Calu3 (cell line): ENCODE results near the gene OPCML. TPM values are rescaled to one million over a fixed set of nuclear protein-coding genes. Genes with fewer than 3 reads are reported as not detected.

Source experiments
- BruUV-seq: library from RNA; stranded (reverse); fragments of 400-500 nt; replicated peaks from 2 replicates; lab custom pipeline; 2021; lab: Mats Ljungman, UMichigan
- CTCF ChIA-PET: fragments of 300-600 bp; sonication (Branson Sonifier 250); formaldehyde crosslinking; loops from one replicate; lab custom pipeline; 2022; ENCODE audit warnings: antibody characterized with exemption; lab: Charles Lee
- DNase-seq: peaks from one replicate; pipeline ENCODE4 v3.0.0; 2022
- H3K27ac Mint-ChIP-seq: one replicate; pipeline ENCODE4 v1.8.0; 2022; ENCODE audit warnings: mixed read lengths; ENCODE audit not compliant: unreplicated experiment
- H3K27me3 Mint-ChIP-seq: one replicate; pipeline ENCODE4 v1.8.0; 2022; ENCODE audit warnings: mixed read lengths; ENCODE audit not compliant: unreplicated experiment
- H3K36me3 Mint-ChIP-seq: one replicate; pipeline ENCODE4 v1.8.0; 2022; ENCODE audit warnings: mild to moderate bottlenecking, moderate library complexity, mixed read lengths; ENCODE audit not compliant: insufficient read depth, unreplicated experiment
- H3K4me1 Mint-ChIP-seq: one replicate; pipeline ENCODE4 v1.8.0; 2022; ENCODE audit warnings: mild to moderate bottlenecking, low read depth, mixed read lengths; ENCODE audit not compliant: unreplicated experiment
- H3K4me3 Mint-ChIP-seq: one replicate; pipeline ENCODE4 v1.8.0; 2022; ENCODE audit warnings: mild to moderate bottlenecking, low read depth, moderate library complexity, mixed read lengths; ENCODE audit not compliant: unreplicated experiment
- H3K9me3 Mint-ChIP-seq: one replicate; pipeline ENCODE4 v1.8.0; 2022; ENCODE audit warnings: low read depth, mixed read lengths; ENCODE audit not compliant: unreplicated experiment
- intact Hi-C: fragments of 100-400 bp; cut with micrococcal nuclease; formaldehyde crosslinking; loops from one replicate; pipeline ENCODE4 v1.10.0; 2022; ENCODE audit not compliant: unreplicated experiment
- total RNA-seq: library from RNA; stranded (reverse); gene quantifications from 2 replicates; pipeline ENCODE4 v1.2.3, GENCODE V29; 2022
- TF ChIP-seq, protein P1 (sequence below): fragments of 200-600 bp; IDR thresholded peaks from one replicate; pipeline ENCODE4 v1.8.0; 2022; ENCODE audit warnings: antibody characterized with exemption; ENCODE audit not compliant: unreplicated experiment

The OPCML gene
- total RNA-seq, 1 experiment from 2014 or later, result not detected

GRCh38 chr11:132793831-132794230 lies 738.5 kb downstream of the OPCML start:
- H3K27me3 Mint-ChIP-seq, result no peaks in the 10 kb centered on the region
- no peak for DNase-seq
- H3K4me3 Mint-ChIP-seq, result no peak overlapping the region
- H3K4me1 Mint-ChIP-seq, result no peaks in the 10 kb centered on the region
- intact Hi-C loops, result no loop called here
- TF ChIP-seq, protein P1, sequence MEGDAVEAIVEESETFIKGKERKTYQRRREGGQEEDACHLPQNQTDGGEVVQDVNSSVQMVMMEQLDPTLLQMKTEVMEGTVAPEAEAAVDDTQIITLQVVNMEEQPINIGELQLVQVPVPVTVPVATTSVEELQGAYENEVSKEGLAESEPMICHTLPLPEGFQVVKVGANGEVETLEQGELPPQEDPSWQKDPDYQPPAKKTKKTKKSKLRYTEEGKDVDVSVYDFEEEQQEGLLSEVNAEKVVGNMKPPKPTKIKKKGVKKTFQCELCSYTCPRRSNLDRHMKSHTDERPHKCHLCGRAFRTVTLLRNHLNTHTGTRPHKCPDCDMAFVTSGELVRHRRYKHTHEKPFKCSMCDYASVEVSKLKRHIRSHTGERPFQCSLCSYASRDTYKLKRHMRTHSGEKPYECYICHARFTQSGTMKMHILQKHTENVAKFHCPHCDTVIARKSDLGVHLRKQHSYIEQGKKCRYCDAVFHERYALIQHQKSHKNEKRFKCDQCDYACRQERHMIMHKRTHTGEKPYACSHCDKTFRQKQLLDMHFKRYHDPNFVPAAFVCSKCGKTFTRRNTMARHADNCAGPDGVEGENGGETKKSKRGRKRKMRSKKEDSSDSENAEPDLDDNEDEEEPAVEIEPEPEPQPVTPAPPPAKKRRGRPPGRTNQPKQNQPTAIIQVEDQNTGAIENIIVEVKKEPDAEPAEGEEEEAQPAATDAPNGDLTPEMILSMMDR, result no peak
- no peak overlapping the region for H3K27ac Mint-ChIP-seq
- no TSS peak for BruUV-seq
- H3K9me3 Mint-ChIP-seq, result peaks cover 11% of the 10 kb centered on the region
- CTCF ChIA-PET, result no interaction called here
- no peaks in the 10 kb centered on the region for H3K36me3 Mint-ChIP-seq

DNA sequence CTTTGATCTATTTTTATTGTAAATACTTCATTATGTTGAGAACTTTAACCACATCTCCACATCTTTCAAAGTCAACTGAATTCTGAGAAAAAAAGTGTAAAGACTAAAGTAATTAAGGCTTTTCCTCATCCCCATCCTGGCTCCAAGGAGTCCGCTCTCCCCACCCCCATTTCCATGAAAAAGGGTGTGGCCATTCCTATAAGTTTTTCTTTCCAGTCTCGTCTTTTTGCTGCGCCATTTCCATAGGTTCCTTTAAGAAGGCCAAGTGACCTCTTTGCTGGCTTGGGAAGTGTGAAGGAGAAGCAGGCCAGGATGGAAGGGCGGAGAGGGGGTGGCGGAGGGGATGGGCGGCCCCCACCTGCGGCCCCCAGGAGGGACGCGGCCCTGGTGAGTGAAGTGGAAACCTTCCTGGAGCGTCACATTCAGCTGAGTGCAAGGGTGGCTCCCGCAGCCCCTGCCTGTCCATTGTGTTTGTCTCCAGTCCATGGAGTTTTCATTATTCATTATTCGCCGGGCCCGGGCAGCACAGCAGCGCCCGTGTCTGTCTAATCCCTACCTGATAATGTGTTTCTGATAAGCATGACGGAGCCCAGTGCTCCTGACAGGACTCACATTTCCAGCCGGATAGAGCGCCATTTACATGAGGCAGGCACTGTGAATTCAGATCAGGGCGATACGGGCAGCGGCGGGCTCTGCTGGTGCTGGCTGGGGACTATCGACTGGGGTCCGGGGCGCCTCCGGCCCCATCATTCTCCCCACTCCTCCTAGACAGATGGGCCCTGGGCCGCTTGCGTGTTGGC lies 739.8 kb downstream of the OPCML start:
- intact Hi-C loops, result no loop called here
- Mint-ChIP-seq H3K4me1 (no peaks in the 10 kb centered on the region), H3K9me3 (peaks cover 11% of the 10 kb centered on the region), H3K4me3 (no peak overlapping the region), H3K27me3 (no peaks in the 10 kb centered on the region), H3K27ac (no peak overlapping the region), H3K36me3 (no peaks in the 10 kb centered on the region)
- CTCF ChIA-PET, result no interaction called here
- no TSS peak for BruUV-seq
- TF ChIP-seq, protein P1, result no peak
- no peak for DNase-seq

DNA sequence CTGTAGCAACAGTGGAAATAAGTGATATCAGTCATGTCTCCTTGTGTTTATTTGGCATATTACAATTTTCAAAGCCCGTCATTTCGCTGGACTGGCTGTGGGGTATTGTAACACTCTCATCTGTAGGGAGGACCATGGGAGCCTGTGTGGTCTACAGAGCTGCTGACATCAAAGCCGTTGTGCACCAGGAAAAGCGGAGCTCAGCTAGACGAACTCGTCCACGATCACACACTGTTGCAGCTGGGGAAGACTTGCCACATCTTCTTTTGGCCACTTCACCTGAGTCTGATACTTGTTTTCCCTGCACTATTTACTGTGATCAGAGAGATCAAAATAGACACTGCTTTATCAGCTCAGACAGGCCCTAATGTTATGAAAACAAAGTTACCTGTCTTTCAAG lies 741.3 kb downstream of the OPCML start:
- DNase-seq, result no peak
- Mint-ChIP-seq H3K9me3 (peaks cover 15% of the 10 kb centered on the region), H3K4me3 (no peak overlapping the region), H3K4me1 (no peaks in the 10 kb centered on the region), H3K27ac (no peak overlapping the region), H3K27me3 (no peaks in the 10 kb centered on the region), H3K36me3 (no peaks in the 10 kb centered on the region)
- intact Hi-C loops, result no loop called here
- CTCF ChIA-PET, result no interaction called here
- TF ChIP-seq, protein P1, result no peak
- BruUV-seq, result no TSS peak

DNA sequence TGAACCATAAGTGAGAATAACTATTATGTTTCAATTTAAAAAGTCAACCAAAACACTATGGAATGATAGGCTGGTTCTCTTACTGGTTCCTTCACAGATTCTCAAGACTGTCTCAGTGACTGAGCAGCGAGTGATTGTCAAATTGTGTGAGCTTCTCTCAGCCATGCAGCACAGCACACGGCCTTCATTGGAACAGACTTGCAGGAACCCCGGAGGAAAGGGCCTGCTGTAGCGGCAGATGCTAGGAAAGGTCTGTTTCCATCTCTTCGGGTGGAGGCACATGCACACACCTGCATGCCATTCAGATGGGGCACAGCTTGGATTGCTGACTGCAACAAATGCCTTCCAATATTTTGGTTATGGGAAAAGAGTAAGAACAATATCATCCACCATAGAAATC lies 741.8 kb downstream of the OPCML start:
- Mint-ChIP-seq H3K27ac (no peak overlapping the region), H3K27me3 (no peaks in the 10 kb centered on the region), H3K36me3 (no peaks in the 10 kb centered on the region), H3K4me1 (no peaks in the 10 kb centered on the region), H3K9me3 (peaks cover 15% of the 10 kb centered on the region), H3K4me3 (no peak overlapping the region)
- TF ChIP-seq, protein P1, result no peak
- CTCF ChIA-PET, result no interaction called here
- BruUV-seq, result no TSS peak
- intact Hi-C loops, result no loop called here
- no peak for DNase-seq
